DND-41 (cell line): ENCODE measurements around the gene SNAPC4.

Experiments used
- ATAC-seq: fragments of 200-7000 bp; cut with Tn5 transposase; 3 replicates; pipeline ENCODE4 v1.9.1; 2021; ENCODE audit warnings: low read depth; ENCODE audit not compliant: insufficient read depth
- DNase-seq: peaks from one replicate; pipeline ENCODE4 v3.0.0-alpha.2; 2020
- H2AFZ ChIP-seq: 2 replicates; pipeline ENCODE4 v1.6.0; 2012; ENCODE audit warnings: low read depth, low read length
- H3K27ac ChIP-seq: 2 replicates; pipeline ENCODE4 v1.5.1; 2012; ENCODE audit warnings: low read length, inconsistent platforms
- H3K27me3 ChIP-seq: fragments of 200-600 bp; sonication (generic); 2 replicates; pipeline ENCODE4 v1.6.0; 2012; ENCODE audit warnings: low read length, mild to moderate bottlenecking, inconsistent platforms; ENCODE audit not compliant: insufficient read depth, poor library complexity
- H3K36me3 ChIP-seq: 2 replicates; pipeline ENCODE4 v1.5.1; 2012; ENCODE audit warnings: low read length, inconsistent platforms; ENCODE audit not compliant: insufficient read depth
- H3K4me1 ChIP-seq: 2 replicates; pipeline ENCODE4 v1.5.1; 2012; ENCODE audit warnings: mild to moderate bottlenecking, low read length; ENCODE audit not compliant: insufficient read depth
- H3K4me2 ChIP-seq: 2 replicates; pipeline ENCODE4 v1.6.0; 2012; ENCODE audit warnings: mild to moderate bottlenecking, moderate library complexity, low read length, inconsistent platforms; ENCODE audit not compliant: insufficient read depth
- H3K4me3 ChIP-seq, 2 experiments: fragments of 200-600 bp in 1 of 2; shearing (Covaris generic) in 1 of 2; 2 replicates each; pipeline ENCODE4 v1.5.1; 2012 to 2016; ENCODE audit warnings: inconsistent platforms in 2 of 2, low read length in 2 of 2, mild to moderate bottlenecking in 2 of 2, low read depth in 1 of 2, moderate library complexity in 1 of 2
- H3K79me2 ChIP-seq: 2 replicates; pipeline ENCODE4 v1.6.0; 2012; ENCODE audit warnings: low read length, inconsistent platforms; ENCODE audit not compliant: insufficient read depth
- H3K9ac ChIP-seq: 2 replicates; pipeline ENCODE4 v1.6.0; 2012; ENCODE audit warnings: low read depth, mild to moderate bottlenecking, inconsistent platforms, low read length, moderate library complexity
- H3K9me3 ChIP-seq: 2 replicates; pipeline ENCODE4 v1.5.1; 2012; ENCODE audit warnings: low read length, moderate library complexity, mild to moderate bottlenecking, inconsistent platforms; ENCODE audit not compliant: insufficient read depth, severe bottlenecking
- H4K20me1 ChIP-seq: 2 replicates; pipeline ENCODE4 v1.6.0; 2012; ENCODE audit warnings: low read length; ENCODE audit not compliant: insufficient read depth
- EZH2 ChIP-seq: IDR thresholded peaks from 3 replicates; pipeline ENCODE4 v1.6.1; 2012; ENCODE audit warnings: borderline replicate concordance, low read depth, mild to moderate bottlenecking, moderate library complexity, low read length, inconsistent platforms; ENCODE audit not compliant: severe bottlenecking
- TF ChIP-seq, protein P1 (sequence below): IDR thresholded peaks from 2 replicates; pipeline ENCODE4 v1.5.1; 2012; ENCODE audit warnings: borderline replicate concordance, low read length, moderate library complexity, mild to moderate bottlenecking; ENCODE audit not compliant: poor library complexity, severe bottlenecking; ENCODE audit errors: extremely low read depth

SNAPC4 gene

DNA sequence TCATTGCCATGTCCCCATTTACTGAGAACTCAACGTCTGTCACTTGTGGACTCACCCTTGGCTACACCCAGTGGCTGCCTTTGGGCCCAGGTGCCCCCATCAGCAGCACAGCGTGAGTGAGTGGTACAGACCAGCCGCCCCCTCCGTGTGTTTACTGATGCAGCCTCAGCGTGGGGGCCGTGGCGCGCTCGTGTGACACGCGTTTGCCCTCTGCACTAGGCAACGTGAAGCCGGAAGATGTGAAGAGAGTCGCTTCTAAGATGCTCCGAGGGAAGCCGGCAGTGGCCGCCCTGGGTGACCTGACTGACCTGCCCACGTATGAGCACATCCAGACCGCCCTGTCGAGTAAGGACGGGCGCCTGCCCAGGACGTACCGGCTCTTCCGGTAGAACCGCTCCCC, 22.9 kb upstream of the SNAPC4 start:
- Histone ChIP-seq H3K9me3 (no peaks in the 10 kb centered on the region), H4K20me1 (peaks cover 3% of the 10 kb centered on the region; the same call in 1 of the 2 replicates), H3K4me1 (no peaks in the 10 kb centered on the region), H3K4me2 (no peak overlapping the region), H3K27ac (no peak overlapping the region), H3K27me3 (no peaks in the 10 kb centered on the region), H3K36me3 (peaks cover 64% of the 10 kb centered on the region), H2AFZ (no peak overlapping the region), H3K79me2 (no peaks in the 10 kb centered on the region), H3K9ac (no peak overlapping the region), H3K4me3 (no peak overlapping the region)
- TF ChIP-seq EZH2, result no peak
- TF ChIP-seq, protein P1, sequence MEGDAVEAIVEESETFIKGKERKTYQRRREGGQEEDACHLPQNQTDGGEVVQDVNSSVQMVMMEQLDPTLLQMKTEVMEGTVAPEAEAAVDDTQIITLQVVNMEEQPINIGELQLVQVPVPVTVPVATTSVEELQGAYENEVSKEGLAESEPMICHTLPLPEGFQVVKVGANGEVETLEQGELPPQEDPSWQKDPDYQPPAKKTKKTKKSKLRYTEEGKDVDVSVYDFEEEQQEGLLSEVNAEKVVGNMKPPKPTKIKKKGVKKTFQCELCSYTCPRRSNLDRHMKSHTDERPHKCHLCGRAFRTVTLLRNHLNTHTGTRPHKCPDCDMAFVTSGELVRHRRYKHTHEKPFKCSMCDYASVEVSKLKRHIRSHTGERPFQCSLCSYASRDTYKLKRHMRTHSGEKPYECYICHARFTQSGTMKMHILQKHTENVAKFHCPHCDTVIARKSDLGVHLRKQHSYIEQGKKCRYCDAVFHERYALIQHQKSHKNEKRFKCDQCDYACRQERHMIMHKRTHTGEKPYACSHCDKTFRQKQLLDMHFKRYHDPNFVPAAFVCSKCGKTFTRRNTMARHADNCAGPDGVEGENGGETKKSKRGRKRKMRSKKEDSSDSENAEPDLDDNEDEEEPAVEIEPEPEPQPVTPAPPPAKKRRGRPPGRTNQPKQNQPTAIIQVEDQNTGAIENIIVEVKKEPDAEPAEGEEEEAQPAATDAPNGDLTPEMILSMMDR, result no peak
- ATAC-seq, result no peak
- DNase-seq, result no peak

DNA sequence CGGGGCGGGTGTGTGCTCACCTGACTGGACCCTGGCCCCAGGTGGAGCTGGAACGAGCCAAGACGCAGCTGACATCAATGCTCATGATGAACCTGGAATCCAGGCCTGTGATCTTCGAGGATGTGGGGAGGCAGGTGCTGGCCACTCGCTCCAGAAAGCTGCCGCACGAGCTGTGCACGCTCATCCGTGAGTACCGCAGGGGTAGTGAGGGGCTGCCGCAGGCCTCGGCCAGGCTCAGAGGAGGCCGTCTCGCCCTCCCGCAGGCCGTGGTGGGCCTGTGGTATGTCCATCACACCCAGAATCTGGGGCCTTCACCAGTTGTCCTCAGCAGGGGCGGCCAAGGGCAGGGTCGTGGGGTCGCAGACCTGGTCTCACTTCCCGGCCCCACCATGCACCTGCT, 21.8 kb upstream of the SNAPC4 start:
- Histone ChIP-seq H3K4me2 (no peak overlapping the region), H3K36me3 (peaks cover 71% of the 10 kb centered on the region)
- no peak for TF ChIP-seq EZH2
- TF ChIP-seq, protein P1, result no peak

DNA sequence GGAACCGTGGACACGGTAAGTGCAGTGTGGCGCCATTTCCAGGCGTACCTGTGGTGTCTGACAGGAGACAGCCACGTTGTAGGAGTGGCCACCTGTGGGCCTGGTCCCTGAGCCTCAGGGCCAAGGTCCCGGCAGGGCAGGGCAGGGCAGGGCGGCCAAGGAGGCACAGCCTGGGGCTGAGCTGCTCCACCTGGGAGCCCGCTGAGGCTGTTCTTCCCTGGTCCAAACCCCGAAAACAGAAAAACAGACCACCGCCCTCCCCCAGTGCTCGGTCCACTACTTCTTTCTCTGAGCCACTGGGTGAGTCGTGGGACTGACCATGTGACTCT, 19.1 kb upstream of the SNAPC4 start:
- Histone ChIP-seq H3K36me3 (peaks cover 91% of the 10 kb centered on the region), H2AFZ (no peak overlapping the region), H3K4me1 (no peaks in the 10 kb centered on the region), H3K27me3 (no peaks in the 10 kb centered on the region), H4K20me1 (peaks cover 6% of the 10 kb centered on the region; the same call in 1 of the 2 replicates), H3K79me2 (peaks cover 3% of the 10 kb centered on the region; the same call in 1 of the 2 replicates), H3K9me3 (no peaks in the 10 kb centered on the region), H3K4me2 (no peak overlapping the region), H3K9ac (no peak overlapping the region), H3K27ac (no peak overlapping the region), H3K4me3 (no peak overlapping the region)
- ATAC-seq (no peak), DNase-seq (no peak)
- no peak for TF ChIP-seq EZH2
- TF ChIP-seq, protein P1, result no peak

More for the DNA sequence above, 21.8 kb upstream of the SNAPC4 start:
- no peak overlapping the region for H3K27ac ChIP-seq
- H3K4me1 ChIP-seq, result no peaks in the 10 kb centered on the region
- H3K79me2 ChIP-seq, result no peaks in the 10 kb centered on the region
- H4K20me1 ChIP-seq, result peaks cover 3% of the 10 kb centered on the region; the same call in 1 of the 2 replicates
- no peak for DNase-seq
- H2AFZ ChIP-seq, result no peak overlapping the region
- no peak overlapping the region for H3K4me3 ChIP-seq
- no peaks in the 10 kb centered on the region for H3K27me3 ChIP-seq
- H3K9ac ChIP-seq, result no peak overlapping the region
- no peak for ATAC-seq
- no peaks in the 10 kb centered on the region for H3K9me3 ChIP-seq

DNA sequence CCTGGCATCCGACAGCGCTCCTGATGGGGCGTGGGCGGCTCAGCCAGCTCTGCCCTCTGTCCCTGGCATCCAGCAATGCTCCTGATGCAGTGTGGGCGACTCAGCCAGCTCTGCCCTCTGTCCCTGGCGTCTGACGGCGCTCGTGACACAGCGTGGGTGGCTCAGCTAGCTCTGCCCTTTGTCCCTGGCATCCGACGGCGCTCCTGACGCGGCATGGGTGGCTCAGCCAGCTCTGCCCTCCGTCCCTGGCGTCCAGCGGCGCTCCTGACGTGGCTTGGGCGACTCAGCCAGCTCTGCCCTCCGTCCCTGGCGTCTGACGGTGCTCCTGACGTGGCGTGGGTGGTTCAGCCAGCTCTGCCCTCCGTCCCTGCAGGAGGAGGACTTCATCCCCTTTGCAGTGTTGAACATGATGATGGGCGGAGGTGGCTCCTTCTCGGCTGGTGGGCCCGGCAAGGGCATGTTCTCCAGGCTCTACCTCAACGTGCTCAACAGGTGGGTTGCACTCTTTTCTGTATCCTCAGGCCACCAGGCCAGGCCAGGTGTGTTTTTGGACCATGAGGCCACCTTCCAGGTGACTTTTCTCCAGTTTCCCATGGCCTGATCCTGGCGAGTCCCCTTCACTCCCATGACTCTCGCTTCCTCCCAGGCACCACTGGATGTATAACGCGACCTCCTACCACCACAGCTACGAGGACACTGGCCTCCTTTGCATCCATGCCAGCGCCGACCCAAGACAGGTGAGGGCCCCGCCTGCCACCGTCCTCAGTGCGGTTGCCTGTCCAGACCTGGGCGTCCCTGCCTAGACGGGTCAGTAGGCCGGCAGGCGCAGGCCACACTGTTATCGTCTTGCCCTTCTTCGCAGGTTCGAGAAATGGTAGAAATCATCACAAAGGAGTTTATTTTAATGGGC, 18.5 kb upstream of the SNAPC4 start:
- Histone ChIP-seq H3K4me1 (no peaks in the 10 kb centered on the region), H3K4me3 (no peak overlapping the region), H3K79me2 (peaks cover 9% of the 10 kb centered on the region), H3K9me3 (no peaks in the 10 kb centered on the region), H3K4me2 (no peak overlapping the region), H4K20me1 (peaks cover 11% of the 10 kb centered on the region; the same call in 1 of the 2 replicates), H3K9ac (no peak overlapping the region), H3K36me3 (peaks cover 92% of the 10 kb centered on the region), H3K27me3 (no peaks in the 10 kb centered on the region), H3K27ac (no peak overlapping the region), H2AFZ (no peak overlapping the region)
- TF ChIP-seq, protein P1, result no peak
- no peak for TF ChIP-seq EZH2
- ATAC-seq (no peak), DNase-seq (no peak)
